HepG2 (cell line): ENCODE results near the gene ROS1. TPM values are rescaled to one million over a fixed set of nuclear protein-coding genes. Genes with fewer than 3 reads are reported as not detected.
A peak's percentile ranks its signal among the peaks of the same experiment; 100 is the strongest.

Source experiments
- ATAC-seq: fragments of 200-7000 bp; cut with Tn5 transposase; 3 replicates; pipeline ENCODE4 v1.9.1; 2020; ENCODE audit warnings: mild to moderate bottlenecking, moderate library complexity
- BruUV-seq: library from RNA; stranded (reverse); fragments of 400-500 nt; replicated peaks from 2 replicates; lab custom pipeline; 2021; lab: Mats Ljungman, UMichigan
- CTCF ChIA-PET: fragments of 300-600 bp; formaldehyde crosslinking; extraction: SDS; loops from one replicate; lab custom pipeline; 2021; ENCODE audit warnings: low total read pairs, inconsistent platforms, low intra/inter-chr PET ratio; lab: Yijun Ruan, JAX
- POLR2A ChIA-PET: fragments of 350-600 bp; sonication (Branson Sonifier 250); formaldehyde crosslinking; loops from one replicate; lab custom pipeline; 2020; ENCODE audit warnings: antibody characterized with exemption, inconsistent platforms; lab: Yijun Ruan, JAX
- DNase-seq: peaks from one replicate; pipeline ENCODE4 v3.0.0-alpha.2; 2015; ENCODE audit warnings: low spot score
- FAIRE-seq: peaks from 3 replicates; lab custom pipeline; 2011; peaks lifted over from hg19 to GRCh38; lab: Jason Lieb, UNC
- H2AFZ ChIP-seq: one replicate; pipeline ENCODE4 v1.6.1; 2011; ENCODE audit warnings: low read length, inconsistent platforms
- H3K27ac ChIP-seq: fragments of 300-600 bp; 3 replicates; pipeline ENCODE4 v1.8.0; 2011; ENCODE audit warnings: mixed run types, mild to moderate bottlenecking, mixed read lengths, low read length, inconsistent platforms; ENCODE audit not compliant: insufficient read depth; ENCODE audit errors: extremely low read length
- H3K27me3 ChIP-seq, 2 experiments: fragments of 200-600 bp in 1 of 2; 2 replicates in 1 of 2; 3 replicates in 1 of 2; pipeline versions ENCODE4 v1.6.0 to v1.8.0; 2011; ENCODE audit warnings: low read length in 2 of 2, mild to moderate bottlenecking in 2 of 2, moderate library complexity in 2 of 2, inconsistent platforms in 1 of 2; ENCODE audit not compliant: insufficient read depth in 2 of 2, control insufficient read depth in 1 of 2
- H3K36me3 ChIP-seq, 2 experiments: fragments of 200-600 bp in 1 of 2; replicated peaks in 1 of 2; 2 replicates in 1 of 2; 3 replicates in 1 of 2; pipeline versions ENCODE4 v1.5.1 to v1.8.0; 2011; ENCODE audit warnings: low read length in 2 of 2, inconsistent platforms in 1 of 2; ENCODE audit not compliant: insufficient read depth in 2 of 2, control insufficient read depth in 1 of 2
- H3K4me1 ChIP-seq: 2 replicates; pipeline ENCODE4 v1.5.1; 2012; ENCODE audit warnings: low read length, inconsistent platforms; ENCODE audit not compliant: insufficient read depth
- H3K4me2 ChIP-seq: 2 replicates; pipeline ENCODE4 v1.6.0; 2011; ENCODE audit warnings: low read depth, low read length, inconsistent platforms
- H3K4me3 ChIP-seq, 3 experiments: fragments of 200-600 bp in 1 of 3; sonication (generic), shearing (Covaris generic) in 1 of 3; replicated peaks in 1 of 3; 2 replicates each; pipeline ENCODE4 v1.5.1; 2011 to 2016; ENCODE audit warnings: low read length in 3 of 3, inconsistent platforms in 2 of 3, low read depth in 2 of 3, mild to moderate bottlenecking in 2 of 3, control low read depth in 1 of 3, mixed read lengths in 1 of 3; ENCODE audit not compliant: insufficient read depth in 1 of 3
- H3K79me2 ChIP-seq: one replicate; pipeline ENCODE4 v1.6.1; 2011; ENCODE audit warnings: low read length, inconsistent platforms; ENCODE audit not compliant: insufficient read depth
- H3K9ac ChIP-seq: 2 replicates; pipeline ENCODE4 v1.6.0; 2011; ENCODE audit warnings: mild to moderate bottlenecking, low read depth, low read length, inconsistent platforms; ENCODE audit not compliant: insufficient read depth
- H3K9me3 ChIP-seq: 2 replicates; pipeline ENCODE4 v1.5.1; 2012; ENCODE audit warnings: mild to moderate bottlenecking, low read length
- H4K20me1 ChIP-seq: 2 replicates; pipeline ENCODE4 v1.6.0; 2011; ENCODE audit warnings: inconsistent platforms, mild to moderate bottlenecking, low read length, moderate library complexity; ENCODE audit not compliant: insufficient read depth
- CTCF ChIP-seq: sonication (generic); formaldehyde crosslinking; IDR thresholded peaks from 2 replicates; pipeline ENCODE4 v1.5.0; 2020; ENCODE audit warnings: mild to moderate bottlenecking, missing genetic modification reagents, moderate library complexity
- DPF2 ChIP-seq: sonication (generic); formaldehyde crosslinking; IDR thresholded peaks from 2 replicates; pipeline ENCODE4 v1.4.0; 2020; ENCODE audit warnings: mild to moderate bottlenecking, low read depth, missing genetic modification reagents, borderline replicate concordance
- ELF3 ChIP-seq: IDR thresholded peaks from 2 replicates; pipeline ENCODE4 v1.6.1; 2016; ENCODE audit warnings: missing genetic modification reagents, missing compliant biosample characterization
- HMG20A ChIP-seq: IDR thresholded peaks from 2 replicates; pipeline ENCODE4 v1.6.1; 2016; ENCODE audit warnings: borderline replicate concordance
- HOXA5 ChIP-seq: sonication (generic); formaldehyde crosslinking; IDR thresholded peaks from 2 replicates; pipeline ENCODE4 v1.4.0; 2020; ENCODE audit warnings: missing genetic modification reagents
- LCORL ChIP-seq, 2 experiments: fragments of 450-650 bp in 1 of 2; sonication (generic) in 1 of 2; formaldehyde crosslinking in 1 of 2; IDR thresholded peaks; 2 replicates each; pipeline versions ENCODE4 v1.5.0 to v1.6.1; 2017 to 2020; ENCODE audit warnings: antibody characterized with exemption in 1 of 2, missing genetic modification reagents in 1 of 2
- MED1 ChIP-seq: sonication (generic); formaldehyde crosslinking; IDR thresholded peaks from 2 replicates; pipeline ENCODE4 v1.4.0; 2020; ENCODE audit warnings: missing genetic modification reagents
- NCOA2 ChIP-seq: sonication (generic); formaldehyde crosslinking; IDR thresholded peaks from 2 replicates; pipeline ENCODE4 v1.8.0; 2022; ENCODE audit warnings: inconsistent platforms
- NFRKB ChIP-seq: fragments of 450-650 bp; IDR thresholded peaks from 2 replicates; pipeline ENCODE4 v1.6.1; 2017
- RXRB ChIP-seq: IDR thresholded peaks from 2 replicates; pipeline ENCODE4 v1.6.1; 2016; ENCODE audit warnings: borderline replicate concordance, missing genetic modification reagents, missing compliant biosample characterization
- SIX4 ChIP-seq: sonication (generic); formaldehyde crosslinking; IDR thresholded peaks from 2 replicates; pipeline ENCODE4 v1.4.0; 2020; ENCODE audit warnings: missing genetic modification reagents
- ZNF362 ChIP-seq: sonication (generic); formaldehyde crosslinking; IDR thresholded peaks from 2 replicates; pipeline ENCODE4 v1.4.0; 2020; ENCODE audit warnings: missing genetic modification reagents, mild to moderate bottlenecking, borderline replicate concordance
- ZNF605 ChIP-seq: sonication (generic); formaldehyde crosslinking; IDR thresholded peaks from 2 replicates; pipeline ENCODE4 v1.8.0; 2022; ENCODE audit warnings: mild to moderate bottlenecking, missing genetic modification reagents
- WGBS: methylation state at CpG from one replicate; pipeline ENCODE4 v1.1.6; 2017; ENCODE audit warnings: low lambda C conversion rate; 5-methylcytosine and 5-hydroxymethylcytosine counted together
- in situ Hi-C: cut with HindIII; loops from 2 replicates; pipeline ENCODE4 v1.10.0; 2017; ENCODE audit warnings: low pct_unique_long_range_greater_than_20kb; ENCODE audit not compliant: extremely low pct_ligation_motif_present
- intact Hi-C: fragments of 100-400 bp; cut with micrococcal nuclease; formaldehyde crosslinking; loops from one replicate; pipeline ENCODE4 v1.10.0; 2022; ENCODE audit not compliant: unreplicated experiment
- polyA plus RNA-seq, 8 experiments: library from polyadenylated mRNA; depleted of rRNA in 3 of 8; stranded (reverse) in 7 of 8; unstranded in 1 of 8; fragments of >200 nt; fragmentation: Illumina TruSeq in 4 of 8; extraction: Trizol in 4 of 8; gene quantifications; 2 replicates each; pipeline versions ENCODE4 v1.2.1 to v1.2.3, GENCODE V29; 2011 to 2016; ENCODE audit warnings: low read depth in 4 of 8, missing spikeins in 1 of 8, mixed read lengths in 1 of 8; ENCODE audit not compliant: insufficient read depth in 1 of 8
- total RNA-seq, 5 experiments: library from RNA; depleted of rRNA; stranded (reverse); fragments of >200 nt; fragmentation: Illumina TruSeq; extraction: Trizol; gene quantifications; 2 replicates each; pipeline ENCODE4 v1.2.3, GENCODE V29; 2016; ENCODE audit warnings: low read depth in 1 of 5
- TF ChIP-seq, protein P1 (sequence below): IDR thresholded peaks from 2 replicates; pipeline ENCODE4 v1.4.0; 2020; ENCODE audit warnings: mild to moderate bottlenecking, missing genetic modification reagents

ROS1 gene
- total and polyA plus RNA-seq, 2 of the 13 experiments (the other 11 are each of a cell fraction or from before 2014, with no cell fraction given): not detected

- Histone ChIP-seq H3K27me3 (peaks cover 2 to 16% of the 10 kb centered on the region in 2 experiments; a peak in 4 of 5 replicates), H3K9me3 (no peaks in the 10 kb centered on the region), H4K20me1 (no peaks in the 10 kb centered on the region), H3K4me3 (no peak overlapping the region), H3K9ac (no peak overlapping the region), H2AFZ (no peak overlapping the region), H3K4me1 (peaks cover 33% of the 10 kb centered on the region), H3K36me3 (no peaks in the 10 kb centered on the region), H3K27ac (no peak overlapping the region), H3K4me2 (peak overlapping the region; percentile 55), H3K79me2 (no peaks in the 10 kb centered on the region)
- BruUV-seq: no TSS peak
- ATAC-seq: peak; percentile 54; the same call in 2 of the 3 replicates
- DNase-seq: peak; percentile 66
- intact Hi-C loops (loop anchor here (1.0 to 10.0 kb wide), 8 partner anchors 29 to 1135 kb away; partner anchors contain the start of gene NUS1), in situ Hi-C loops (loop anchor here (5.0 kb wide), 1 partner anchor 108 kb away; no protein-coding TSS in a partner anchor)
- 24% methylated on average over 10 of the region's 10 CpGs for whole genome bisulfite sequencing
- ChIA-PET CTCF (interaction anchor here (0.7 to 3.4 kb wide), 6 partner anchors 29 to 380 kb away, joined by 3 to 59 read pairs (median 6); no protein-coding TSS in a partner anchor), POLR2A (interaction anchor here (1.1 to 2.9 kb wide), 3 partner anchors 33 to 154 kb away, joined by 3 to 23 read pairs (median 4); partner anchors contain the start of genes DCBLD1 and GOPC)
- FAIRE-seq: peak; percentile 73
- no peak for TF ChIP-seq MED1 (CRISPR knock-in tag)
- no peak for TF ChIP-seq NFRKB
- TF ChIP-seq RXRB (CRISPR knock-in tag): 0 out of 2 replicates have a peak, but pooled peaks have one; percentile 14
- TF ChIP-seq LCORL (IDR thresholded peaks at IDR 0.05): no peak
- no peak for TF ChIP-seq LCORL (CRISPR knock-in tag; IDR thresholded peaks at IDR 0.05)
- TF ChIP-seq DPF2: no peak
- TF ChIP-seq, protein P1, sequence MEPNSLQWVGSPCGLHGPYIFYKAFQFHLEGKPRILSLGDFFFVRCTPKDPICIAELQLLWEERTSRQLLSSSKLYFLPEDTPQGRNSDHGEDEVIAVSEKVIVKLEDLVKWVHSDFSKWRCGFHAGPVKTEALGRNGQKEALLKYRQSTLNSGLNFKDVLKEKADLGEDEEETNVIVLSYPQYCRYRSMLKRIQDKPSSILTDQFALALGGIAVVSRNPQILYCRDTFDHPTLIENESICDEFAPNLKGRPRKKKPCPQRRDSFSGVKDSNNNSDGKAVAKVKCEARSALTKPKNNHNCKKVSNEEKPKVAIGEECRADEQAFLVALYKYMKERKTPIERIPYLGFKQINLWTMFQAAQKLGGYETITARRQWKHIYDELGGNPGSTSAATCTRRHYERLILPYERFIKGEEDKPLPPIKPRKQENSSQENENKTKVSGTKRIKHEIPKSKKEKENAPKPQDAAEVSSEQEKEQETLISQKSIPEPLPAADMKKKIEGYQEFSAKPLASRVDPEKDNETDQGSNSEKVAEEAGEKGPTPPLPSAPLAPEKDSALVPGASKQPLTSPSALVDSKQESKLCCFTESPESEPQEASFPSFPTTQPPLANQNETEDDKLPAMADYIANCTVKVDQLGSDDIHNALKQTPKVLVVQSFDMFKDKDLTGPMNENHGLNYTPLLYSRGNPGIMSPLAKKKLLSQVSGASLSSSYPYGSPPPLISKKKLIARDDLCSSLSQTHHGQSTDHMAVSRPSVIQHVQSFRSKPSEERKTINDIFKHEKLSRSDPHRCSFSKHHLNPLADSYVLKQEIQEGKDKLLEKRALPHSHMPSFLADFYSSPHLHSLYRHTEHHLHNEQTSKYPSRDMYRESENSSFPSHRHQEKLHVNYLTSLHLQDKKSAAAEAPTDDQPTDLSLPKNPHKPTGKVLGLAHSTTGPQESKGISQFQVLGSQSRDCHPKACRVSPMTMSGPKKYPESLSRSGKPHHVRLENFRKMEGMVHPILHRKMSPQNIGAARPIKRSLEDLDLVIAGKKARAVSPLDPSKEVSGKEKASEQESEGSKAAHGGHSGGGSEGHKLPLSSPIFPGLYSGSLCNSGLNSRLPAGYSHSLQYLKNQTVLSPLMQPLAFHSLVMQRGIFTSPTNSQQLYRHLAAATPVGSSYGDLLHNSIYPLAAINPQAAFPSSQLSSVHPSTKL (CRISPR knock-in tag): 0 out of 2 replicates have a peak, but pooled peaks have one; percentile 29
- no peak for TF ChIP-seq SIX4
- TF ChIP-seq HMG20A: no peak
- TF ChIP-seq CTCF (CRISPR knock-in tag): peak; percentile 79
- peak; percentile 94 for TF ChIP-seq ZNF362
- TF ChIP-seq ZNF605: peak; percentile 33; the same call in 1 of the 2 replicates
- TF ChIP-seq HOXA5: peak; percentile 41; the same call in 1 of the 2 replicates
- no peak for TF ChIP-seq NCOA2 (CRISPR knock-in tag)
- 0 out of 2 replicates have a peak, but pooled peaks have one; percentile 18 for TF ChIP-seq ELF3 (CRISPR knock-in tag)
Observed at GRCh38 chr6:117449549-117450439, 24.1 kb upstream of the ROS1 start.
